ENCODE data around the gene EEFSEC. TPM values are rescaled to one million over a fixed set of nuclear protein-coding genes. Genes with fewer than 3 reads are reported as not detected.

EEFSEC gene
- total and polyA plus RNA-seq, 2 of the 8 experiments (the other 6 are each of a cell fraction or from before 2014, with no cell fraction given), result 13.1 to 19.8 TPM

GRCh38 chr3:128353991-128354687 is 200.9 kb downstream of the EEFSEC start (continued):
- TF ChIP-seq KDM4A (IDR thresholded peaks at IDR 0.05; ENCODE audit: low read depth, low read length, severe bottlenecking) (no peak), NRF1 (IDR thresholded peaks at IDR 0.05; ENCODE audit: low read depth, low read length) (no peak), POLR2A (IDR thresholded peaks at IDR 0.05; ENCODE audit: control extremely low read depth in 1 of 2, low read depth in 2 of 2, low read length in 2 of 2) (no peak), EZH2 (IDR thresholded peaks at IDR 0.05; ENCODE audit: low read depth, low read length, severe bottlenecking) (no peak), MAX (IDR thresholded peaks at IDR 0.05) (no peak), TEAD4 (IDR thresholded peaks at IDR 0.05; ENCODE audit: low read depth, low read length) (no peak), E2F6 (IDR thresholded peaks at IDR 0.05) (no peak), GTF2F1 (IDR thresholded peaks at IDR 0.05; ENCODE audit: borderline replicate concordance, low read depth, low read length) (no peak), FOSL1 (IDR thresholded peaks at IDR 0.05; ENCODE audit: insufficient read depth, low read depth, low read length) (no peak), RAD21 (IDR thresholded peaks at IDR 0.05 in 1 of 2, conservative IDR thresholded peaks at IDR 0.05 in 1 of 2; ENCODE audit: low read depth in 2 of 2, low read length in 2 of 2) (no peak)
